Measurements from ENCODE around the gene SMAD5. TPM values are rescaled to one million over a fixed set of nuclear protein-coding genes. Genes with fewer than 3 reads are reported as not detected.

The SMAD5 gene
- total and polyA plus RNA-seq, 2 donors from 2014 or later = 9.9 to 67.7 TPM

DNA sequence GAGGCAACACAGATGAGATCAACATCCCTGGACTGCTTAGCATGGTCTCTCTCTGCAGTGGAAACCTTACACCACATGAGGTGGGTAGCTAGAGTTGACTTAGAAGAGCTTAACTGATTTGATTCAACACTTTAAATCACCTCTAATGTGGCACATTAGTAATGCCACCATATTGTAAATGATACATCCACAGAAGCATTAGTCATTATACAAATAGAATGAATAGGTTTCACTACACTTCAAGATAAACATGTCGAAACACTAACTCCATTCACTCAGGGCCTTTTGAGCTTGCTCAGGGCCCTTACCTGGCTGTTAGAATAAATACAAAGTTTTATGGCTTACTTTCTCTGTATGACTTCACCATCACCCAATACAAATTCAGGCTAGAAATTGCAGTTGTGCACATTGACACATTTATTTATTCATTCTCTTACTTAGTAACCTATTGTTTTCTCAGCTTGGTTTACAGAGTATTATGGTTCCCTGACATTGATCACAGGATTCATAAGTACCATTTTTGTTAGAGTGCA, 9.3 kb upstream of the SMAD5 start:
- H3K4me3 ChIP-seq (ENCODE audit: low read length in 3 of 3) = no peak overlapping the region
- FAIRE-seq = no peak
- H3K27me3 ChIP-seq (ENCODE audit: control insufficient read depth, insufficient read depth, low read length) = no peaks in the 10 kb centered on the region
- no peak overlapping the region for H3K9ac ChIP-seq (ENCODE audit: low read length in 3 of 3)
- H3K27ac ChIP-seq (ENCODE audit: low read depth in 2 of 2, low read length in 2 of 2) = no peak overlapping the region
- DNase-seq = no peak
- no peaks in the 10 kb centered on the region for H3K9me3 ChIP-seq (ENCODE audit: control insufficient read depth in 2 of 3, insufficient read depth in 1 of 3, low read length in 3 of 3)
- intact Hi-C loops (cut with DNase I) = no loop called here
- H3K4me1 ChIP-seq (ENCODE audit: control insufficient read depth in 2 of 3, insufficient read depth in 2 of 3, low read depth in 1 of 3, low read length in 3 of 3) = no peaks in the 10 kb centered on the region
- no peaks in the 10 kb centered on the region for H3K36me3 ChIP-seq (ENCODE audit: control insufficient read depth in 2 of 3, insufficient read depth in 3 of 3, low read length in 3 of 3)
- TF ChIP-seq, protein P1, sequence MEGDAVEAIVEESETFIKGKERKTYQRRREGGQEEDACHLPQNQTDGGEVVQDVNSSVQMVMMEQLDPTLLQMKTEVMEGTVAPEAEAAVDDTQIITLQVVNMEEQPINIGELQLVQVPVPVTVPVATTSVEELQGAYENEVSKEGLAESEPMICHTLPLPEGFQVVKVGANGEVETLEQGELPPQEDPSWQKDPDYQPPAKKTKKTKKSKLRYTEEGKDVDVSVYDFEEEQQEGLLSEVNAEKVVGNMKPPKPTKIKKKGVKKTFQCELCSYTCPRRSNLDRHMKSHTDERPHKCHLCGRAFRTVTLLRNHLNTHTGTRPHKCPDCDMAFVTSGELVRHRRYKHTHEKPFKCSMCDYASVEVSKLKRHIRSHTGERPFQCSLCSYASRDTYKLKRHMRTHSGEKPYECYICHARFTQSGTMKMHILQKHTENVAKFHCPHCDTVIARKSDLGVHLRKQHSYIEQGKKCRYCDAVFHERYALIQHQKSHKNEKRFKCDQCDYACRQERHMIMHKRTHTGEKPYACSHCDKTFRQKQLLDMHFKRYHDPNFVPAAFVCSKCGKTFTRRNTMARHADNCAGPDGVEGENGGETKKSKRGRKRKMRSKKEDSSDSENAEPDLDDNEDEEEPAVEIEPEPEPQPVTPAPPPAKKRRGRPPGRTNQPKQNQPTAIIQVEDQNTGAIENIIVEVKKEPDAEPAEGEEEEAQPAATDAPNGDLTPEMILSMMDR (IDR thresholded peaks at IDR 0.05; ENCODE audit: borderline replicate concordance, extremely low read depth, insufficient read depth) = no peak

DNA sequence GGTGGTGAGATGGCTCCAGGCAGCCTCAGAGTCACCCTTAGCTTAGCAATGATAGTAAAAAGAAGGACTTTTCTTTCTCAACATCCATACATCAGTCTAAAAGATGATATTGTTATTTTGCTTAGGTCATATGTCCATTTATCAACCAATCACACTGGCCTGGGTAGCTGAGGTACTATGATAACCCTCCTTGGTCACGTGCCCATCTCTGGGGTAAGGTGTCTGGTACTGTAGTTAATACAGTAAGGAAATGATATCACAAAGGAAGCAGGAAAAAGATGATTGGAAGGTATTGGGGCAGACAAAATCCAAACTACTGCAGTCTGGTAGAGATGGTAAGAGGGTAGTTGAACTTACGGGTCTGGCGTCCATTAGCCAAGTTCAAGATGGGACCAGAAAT, 5.1 kb upstream of the SMAD5 start:
- DNase-seq (no peak), FAIRE-seq (no peak)
- Histone ChIP-seq H3K9ac (ENCODE audit: low read length in 3 of 3) (no peak overlapping the region), H3K27me3 (ENCODE audit: control insufficient read depth, insufficient read depth, low read length) (no peaks in the 10 kb centered on the region), H3K4me1 (ENCODE audit: control insufficient read depth in 2 of 3, insufficient read depth in 2 of 3, low read depth in 1 of 3, low read length in 3 of 3) (peaks cover 0 to 4% (median 0%) of the 10 kb centered on the region in 3 donors), H3K27ac (ENCODE audit: low read depth in 2 of 2, low read length in 2 of 2) (no peak overlapping the region), H3K9me3 (ENCODE audit: control insufficient read depth in 2 of 3, insufficient read depth in 1 of 3, low read length in 3 of 3) (no peaks in the 10 kb centered on the region), H3K4me3 (ENCODE audit: low read length in 3 of 3) (no peak overlapping the region), H3K36me3 (ENCODE audit: control insufficient read depth in 2 of 3, insufficient read depth in 3 of 3, low read length in 3 of 3) (no peaks in the 10 kb centered on the region)
- TF ChIP-seq, protein P1 (IDR thresholded peaks at IDR 0.05; ENCODE audit: borderline replicate concordance, extremely low read depth, insufficient read depth) = no peak
- intact Hi-C loops (cut with DNase I) = no loop called here

DNA sequence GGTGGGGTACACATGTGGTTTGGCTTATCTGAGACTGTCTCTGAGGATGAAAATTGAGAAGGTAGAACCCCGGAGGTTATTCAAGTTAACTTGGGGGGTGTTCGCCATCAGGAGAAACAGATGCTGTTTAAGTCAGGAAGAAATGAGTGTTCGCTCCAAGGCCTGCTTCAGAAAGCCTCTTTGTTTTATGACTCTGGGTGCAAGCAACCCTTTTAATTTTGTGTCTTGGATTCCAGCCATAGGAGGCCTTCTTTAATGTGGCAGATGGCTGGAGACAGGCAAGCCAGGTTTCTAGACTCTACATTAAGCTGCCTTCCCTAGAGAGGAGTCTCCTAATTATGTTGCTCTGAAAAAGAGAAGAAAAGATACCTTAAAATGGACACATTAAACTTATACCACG, 4.2 kb upstream of the SMAD5 start:
- FAIRE-seq = no peak
- Histone ChIP-seq H3K4me1 (ENCODE audit: control insufficient read depth in 2 of 3, insufficient read depth in 2 of 3, low read depth in 1 of 3, low read length in 3 of 3) (peaks cover 0 to 4% (median 0%) of the 10 kb centered on the region in 3 donors), H3K27me3 (ENCODE audit: control insufficient read depth, insufficient read depth, low read length) (no peaks in the 10 kb centered on the region), H3K9ac (ENCODE audit: low read length in 3 of 3) (no peak overlapping the region), H3K27ac (ENCODE audit: low read depth in 2 of 2, low read length in 2 of 2) (no peak overlapping the region), H3K9me3 (ENCODE audit: control insufficient read depth in 2 of 3, insufficient read depth in 1 of 3, low read length in 3 of 3) (no peaks in the 10 kb centered on the region), H3K4me3 (ENCODE audit: low read length in 3 of 3) (no peak overlapping the region), H3K36me3 (ENCODE audit: control insufficient read depth in 2 of 3, insufficient read depth in 3 of 3, low read length in 3 of 3) (no peaks in the 10 kb centered on the region)
- TF ChIP-seq, protein P1 (IDR thresholded peaks at IDR 0.05; ENCODE audit: borderline replicate concordance, extremely low read depth, insufficient read depth) = no peak
- intact Hi-C loops (cut with DNase I) = no loop called here
- peak in 3 of 5 donors; percentile 28 to 80 (median 59) for DNase-seq

DNA sequence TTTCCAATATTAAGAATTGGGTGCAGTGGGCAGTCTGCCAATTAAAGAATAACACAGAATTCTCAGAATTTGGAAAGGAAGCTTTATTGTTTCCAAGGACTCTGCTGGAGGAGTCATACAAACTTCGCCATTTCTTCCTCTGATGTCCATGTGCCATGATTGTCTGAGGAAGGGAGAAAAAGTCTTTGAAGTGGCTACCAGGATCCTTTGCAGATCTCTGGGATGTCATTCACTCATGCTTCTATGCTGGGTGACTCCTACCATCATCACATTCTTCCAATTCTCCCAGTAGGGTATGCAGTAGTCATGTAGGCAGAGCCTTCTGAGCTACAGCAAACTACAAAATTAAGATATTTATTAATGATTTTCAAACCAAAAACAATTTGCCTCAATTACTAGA, 3.2 kb upstream of the SMAD5 start:
- intact Hi-C loops (cut with DNase I) = no loop called here
- DNase-seq (no peak), FAIRE-seq (no peak)
- Histone ChIP-seq H3K27me3 (ENCODE audit: control insufficient read depth, insufficient read depth, low read length) (no peaks in the 10 kb centered on the region), H3K4me1 (ENCODE audit: control insufficient read depth in 2 of 3, insufficient read depth in 2 of 3, low read depth in 1 of 3, low read length in 3 of 3) (peaks cover 0 to 5% (median 4%) of the 10 kb centered on the region in 3 donors), H3K4me3 (ENCODE audit: low read length in 3 of 3) (no peak overlapping the region), H3K9ac (ENCODE audit: low read length in 3 of 3) (no peak overlapping the region), H3K9me3 (ENCODE audit: control insufficient read depth in 2 of 3, insufficient read depth in 1 of 3, low read length in 3 of 3) (no peaks in the 10 kb centered on the region), H3K27ac (ENCODE audit: low read depth in 2 of 2, low read length in 2 of 2) (no peak overlapping the region), H3K36me3 (ENCODE audit: control insufficient read depth in 2 of 3, insufficient read depth in 3 of 3, low read length in 3 of 3) (no peaks in the 10 kb centered on the region)
- TF ChIP-seq, protein P1 (IDR thresholded peaks at IDR 0.05; ENCODE audit: borderline replicate concordance, extremely low read depth, insufficient read depth) = no peak
